Right lobe of liver (tissue), 6 donors: ENCODE results near the gene SRF. TPM values are rescaled to one million over a fixed set of nuclear protein-coding genes. Genes with fewer than 3 reads are reported as not detected.
A peak's percentile ranks its signal among the peaks of the same experiment; 100 is the strongest.

Source experiments
- ATAC-seq, 4 donors: fragments of 200-7000 bp; cut with Tn5 transposase; one replicate each; pipeline ENCODE4 v1.9.1; 2020; ENCODE audit warnings: mild to moderate bottlenecking in 4 of 4, moderate library complexity in 4 of 4
- DNase-seq, 3 donors: peaks; one replicate each; pipeline ENCODE4 v3.0.0-alpha.2; 2020
- H3K27ac ChIP-seq, 3 donors: fragments of 200-600 bp; one replicate each; pipeline ENCODE4 v1.8.0; 2022
- H3K27me3 ChIP-seq, 2 donors: fragments of 200-600 bp; one replicate each; pipeline ENCODE4 v1.8.0; 2022
- H3K36me3 ChIP-seq, 4 donors: fragments of 200-600 bp; sonication (generic) in 1 of 4; one replicate each; pipeline versions ENCODE4 v1.5.1 to v1.8.0; 2017 to 2022; ENCODE audit warnings: control low read depth in 1 of 4
- H3K4me1 ChIP-seq, 4 donors: fragments of 200-600 bp; sonication (generic) in 1 of 4; one replicate each; pipeline versions ENCODE4 v1.5.1 to v1.8.0; 2017 to 2022; ENCODE audit warnings: control low read depth in 1 of 4
- H3K4me3 ChIP-seq, 3 donors: fragments of 200-600 bp; one replicate each; pipeline ENCODE4 v1.8.0; 2022
- H3K9me3 ChIP-seq, 4 donors: fragments of 200-600 bp; sonication (generic) in 1 of 4; one replicate each; pipeline versions ENCODE4 v1.5.1 to v1.8.0; 2017 to 2022; ENCODE audit warnings: control low read depth in 1 of 4
- CTCF ChIP-seq, 4 donors: fragments of 200-600 bp in 3 of 4; fragments of 450-650 bp in 1 of 4; IDR thresholded peaks; one replicate each; pipeline versions ENCODE4 v1.5.1 to v1.8.0; 2016 to 2022; ENCODE audit warnings: antibody characterized with exemption in 4 of 4, mild to moderate bottlenecking in 2 of 4
- POLR2A ChIP-seq: fragments of 450-650 bp; IDR thresholded peaks from one replicate; pipeline ENCODE4 v1.6.1; 2017; ENCODE audit warnings: antibody characterized with exemption, mild to moderate bottlenecking
- whole genome bisulfite sequencing: methylation state at CpG from one replicate; pipeline ENCODE4 v1.1.6; 2018; ENCODE audit warnings: low coverage, low lambda C conversion rate; ENCODE audit not compliant: insufficient coverage; ENCODE audit errors: missing lambda C conversion rate; 5-methylcytosine and 5-hydroxymethylcytosine counted together
- intact Hi-C, 2 donors: fragments of 100-400 bp; cut with DNase I; formaldehyde crosslinking; loops; one replicate each; pipeline versions ENCODE4 v1.11.2 to v1.14.1; 2022
- total RNA-seq, 6 experiments: library from RNA; depleted of rRNA in 2 of 6; stranded (reverse); fragments of >200 nt in 2 of 6; fragmentation: NEBNext Ultra II Directional in 3 of 6; extraction: Animal tissue kit (Norgen Biotek cat#: 25700) in 3 of 6; gene quantifications; one replicate each; pipeline versions ENCODE4 v1.1.0 to v1.2.4, GENCODE V29; 2016 to 2023
- donor health status: DM: no; HTN: yes; CAD: no.
- donor health status: DM: no; HTN: no; CAD: no.
- donor health status: DM: no; HTN: no; CAD: no.
- donor health status: DM: no; HTN: yes; CAD: no.
- donor health status: DM: no; HTN: yes; CAD: no.

SRF gene
- total RNA-seq, 6 experiments from 2014 or later: 4.9 to 17.0 (median 11.3) TPM

DNA sequence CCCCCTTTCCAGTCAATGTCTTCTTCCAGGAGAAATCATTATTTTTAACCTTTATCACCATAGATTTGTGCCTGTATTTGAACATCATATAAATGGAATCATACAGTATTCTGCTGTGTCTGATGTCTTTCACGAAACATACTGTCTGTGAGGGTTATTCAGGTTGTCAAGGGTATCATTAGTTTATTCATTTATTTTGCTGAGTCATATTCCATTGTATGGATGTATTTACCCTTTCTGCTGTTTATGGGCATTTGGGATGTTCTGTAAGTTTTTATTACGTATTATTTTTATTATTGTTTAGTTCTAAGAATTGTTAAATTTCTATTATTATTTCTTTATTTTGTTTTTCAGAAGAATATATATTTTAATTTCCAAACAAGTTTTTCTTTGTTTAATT, 36.2 kb downstream of the SRF start:
- DNase-seq: no peak
- no peak overlapping the region for H3K4me3 ChIP-seq
- 91% methylated on average over 2 of the region's 2 CpGs for WGBS
- no peaks in the 10 kb centered on the region for H3K9me3 ChIP-seq
- H3K36me3 ChIP-seq: peaks cover 0 to 5% (median 0%) of the 10 kb centered on the region in 4 donors
- H3K4me1 ChIP-seq: no peaks in the 10 kb centered on the region
- TF ChIP-seq CTCF (IDR thresholded peaks at IDR 0.05) (no peak), POLR2A (no peak)
- intact Hi-C loops: no loop called here
- H3K27me3 ChIP-seq: no peaks in the 10 kb centered on the region
- no peak for ATAC-seq
- H3K27ac ChIP-seq: no peak overlapping the region

DNA sequence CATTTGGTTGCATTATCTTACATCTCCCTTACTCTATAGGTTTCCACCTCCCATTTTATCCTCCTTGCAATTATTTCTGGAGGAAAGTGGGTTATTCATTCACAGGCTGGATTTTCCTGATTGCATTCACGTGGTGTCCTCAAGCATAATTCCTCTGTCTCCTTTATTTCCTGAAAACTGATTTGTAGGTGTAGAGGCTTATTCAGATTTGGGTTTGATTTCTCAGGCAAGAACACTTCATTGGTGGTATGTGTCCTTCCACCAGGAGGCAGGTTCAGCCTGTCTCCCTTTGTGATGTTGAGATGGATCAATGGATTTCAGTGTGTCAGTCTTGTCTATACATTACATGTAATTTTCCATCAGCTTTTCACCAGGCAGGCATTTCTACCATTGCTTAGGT, 40.9 kb downstream of the SRF start:
- Histone ChIP-seq H3K27me3 (no peaks in the 10 kb centered on the region), H3K4me3 (no peak overlapping the region), H3K4me1 (no peaks in the 10 kb centered on the region), H3K27ac (no peak overlapping the region), H3K36me3 (peaks cover 0 to 7% (median 1%) of the 10 kb centered on the region in 4 donors), H3K9me3 (no peaks in the 10 kb centered on the region)
- ATAC-seq (no peak), DNase-seq (no peak)
- intact Hi-C loops: no loop called here
- 56% methylated on average over 1 of the region's 1 CpG for WGBS
- TF ChIP-seq POLR2A (no peak), CTCF (IDR thresholded peaks at IDR 0.05) (no peak)

- DNase-seq: no peak
- Histone ChIP-seq H3K4me3 (no peak overlapping the region), H3K9me3 (no peaks in the 10 kb centered on the region), H3K36me3 (peaks cover 0 to 11% (median 1%) of the 10 kb centered on the region in 4 donors), H3K27me3 (no peaks in the 10 kb centered on the region), H3K27ac (no peak overlapping the region), H3K4me1 (no peaks in the 10 kb centered on the region)
- no peak for ATAC-seq
- no peak for TF ChIP-seq POLR2A
- WGBS: 80% methylated on average over 1 of the region's 11 CpGs
- intact Hi-C loops: no loop called here
Measured at GRCh38 chr6:43213431-43213830, 42.4 kb downstream of the SRF start.

GRCh38 chr6:43215066-43215465, 44.0 kb downstream of the SRF start:
- WGBS: 80% methylated on average over 1 of the region's 8 CpGs
- Histone ChIP-seq H3K9me3 (no peaks in the 10 kb centered on the region), H3K27me3 (no peaks in the 10 kb centered on the region), H3K4me1 (no peaks in the 10 kb centered on the region), H3K4me3 (no peak overlapping the region), H3K36me3 (peaks cover 0 to 11% (median 1%) of the 10 kb centered on the region in 4 donors), H3K27ac (no peak overlapping the region)
- TF ChIP-seq POLR2A (no peak), CTCF (IDR thresholded peaks at IDR 0.05) (no peak)
- ATAC-seq: peak in 1 of 4 donors; percentile 14
- DNase-seq: no peak
- intact Hi-C loops: no loop called here

- Histone ChIP-seq H3K36me3 (peaks cover 0 to 11% (median 1%) of the 10 kb centered on the region in 4 donors), H3K27me3 (no peaks in the 10 kb centered on the region), H3K4me1 (no peaks in the 10 kb centered on the region), H3K4me3 (no peak overlapping the region), H3K9me3 (no peaks in the 10 kb centered on the region), H3K27ac (no peak overlapping the region)
- intact Hi-C loops: no loop called here
- no peak for TF ChIP-seq POLR2A
- TF ChIP-seq CTCF (IDR thresholded peaks at IDR 0.05): no peak
- no peak for DNase-seq
- peak in 2 of 4 donors; percentile 8 to 20 for ATAC-seq
- 95% methylated on average over 7 of the region's 12 CpGs for WGBS
Measured at GRCh38 chr6:43216200-43216599, 45.1 kb downstream of the SRF start.
